HepG2 (cell line): ENCODE measurements around the gene DTNA. TPM values are rescaled to one million over a fixed set of nuclear protein-coding genes. Genes with fewer than 3 reads are reported as not detected.

ENCODE experiments used
- ATAC-seq: fragments of 200-7000 bp; cut with Tn5 transposase; 3 replicates; pipeline ENCODE4 v1.9.1; 2020; ENCODE audit warnings: mild to moderate bottlenecking, moderate library complexity
- BruUV-seq: library from RNA; stranded (reverse); fragments of 400-500 nt; replicated peaks from 2 replicates; lab custom pipeline; 2021; lab: Mats Ljungman, UMichigan
- CTCF ChIA-PET: fragments of 300-600 bp; formaldehyde crosslinking; extraction: SDS; loops from one replicate; lab custom pipeline; 2021; ENCODE audit warnings: low total read pairs, inconsistent platforms, low intra/inter-chr PET ratio; lab: Yijun Ruan, JAX
- POLR2A ChIA-PET: fragments of 350-600 bp; sonication (Branson Sonifier 250); formaldehyde crosslinking; loops from one replicate; lab custom pipeline; 2020; ENCODE audit warnings: antibody characterized with exemption, inconsistent platforms; lab: Yijun Ruan, JAX
- DNase-seq: peaks from one replicate; pipeline ENCODE4 v3.0.0-alpha.2; 2015; ENCODE audit warnings: low spot score
- FAIRE-seq: peaks from 3 replicates; lab custom pipeline; 2011; peaks lifted over from hg19 to GRCh38; lab: Jason Lieb, UNC
- H2AFZ ChIP-seq: one replicate; pipeline ENCODE4 v1.6.1; 2011; ENCODE audit warnings: low read length, inconsistent platforms
- H3K27ac ChIP-seq: fragments of 300-600 bp; 3 replicates; pipeline ENCODE4 v1.8.0; 2011; ENCODE audit warnings: mixed run types, mild to moderate bottlenecking, mixed read lengths, low read length, inconsistent platforms; ENCODE audit not compliant: insufficient read depth; ENCODE audit errors: extremely low read length
- H3K27me3 ChIP-seq, 2 experiments: fragments of 200-600 bp in 1 of 2; 2 replicates in 1 of 2; 3 replicates in 1 of 2; pipeline versions ENCODE4 v1.6.0 to v1.8.0; 2011; ENCODE audit warnings: low read length in 2 of 2, mild to moderate bottlenecking in 2 of 2, moderate library complexity in 2 of 2, inconsistent platforms in 1 of 2; ENCODE audit not compliant: insufficient read depth in 2 of 2, control insufficient read depth in 1 of 2
- H3K36me3 ChIP-seq, 2 experiments: fragments of 200-600 bp in 1 of 2; replicated peaks in 1 of 2; 2 replicates in 1 of 2; 3 replicates in 1 of 2; pipeline versions ENCODE4 v1.5.1 to v1.8.0; 2011; ENCODE audit warnings: low read length in 2 of 2, inconsistent platforms in 1 of 2; ENCODE audit not compliant: insufficient read depth in 2 of 2, control insufficient read depth in 1 of 2
- H3K4me1 ChIP-seq: 2 replicates; pipeline ENCODE4 v1.5.1; 2012; ENCODE audit warnings: low read length, inconsistent platforms; ENCODE audit not compliant: insufficient read depth
- H3K4me2 ChIP-seq: 2 replicates; pipeline ENCODE4 v1.6.0; 2011; ENCODE audit warnings: low read depth, low read length, inconsistent platforms
- H3K4me3 ChIP-seq, 3 experiments: fragments of 200-600 bp in 1 of 3; sonication (generic), shearing (Covaris generic) in 1 of 3; replicated peaks in 1 of 3; 2 replicates each; pipeline ENCODE4 v1.5.1; 2011 to 2016; ENCODE audit warnings: low read length in 3 of 3, inconsistent platforms in 2 of 3, low read depth in 2 of 3, mild to moderate bottlenecking in 2 of 3, control low read depth in 1 of 3, mixed read lengths in 1 of 3; ENCODE audit not compliant: insufficient read depth in 1 of 3
- H3K79me2 ChIP-seq: one replicate; pipeline ENCODE4 v1.6.1; 2011; ENCODE audit warnings: low read length, inconsistent platforms; ENCODE audit not compliant: insufficient read depth
- H3K9ac ChIP-seq: 2 replicates; pipeline ENCODE4 v1.6.0; 2011; ENCODE audit warnings: mild to moderate bottlenecking, low read depth, low read length, inconsistent platforms; ENCODE audit not compliant: insufficient read depth
- H3K9me3 ChIP-seq: 2 replicates; pipeline ENCODE4 v1.5.1; 2012; ENCODE audit warnings: mild to moderate bottlenecking, low read length
- H4K20me1 ChIP-seq: 2 replicates; pipeline ENCODE4 v1.6.0; 2011; ENCODE audit warnings: inconsistent platforms, mild to moderate bottlenecking, low read length, moderate library complexity; ENCODE audit not compliant: insufficient read depth
- CCAR2 ChIP-seq: fragments of 200-400 bp; formaldehyde crosslinking; optimal IDR thresholded peaks from 2 replicates; pipeline ENCODE3; 2018; ENCODE audit warnings: low read depth, mild to moderate bottlenecking, low read length, moderate library complexity
- FLYWCH1 ChIP-seq: sonication (generic); formaldehyde crosslinking; IDR thresholded peaks from 2 replicates; pipeline ENCODE4 v1.8.1; 2023; ENCODE audit warnings: mild to moderate bottlenecking, missing genetic modification reagents
- RAD21 ChIP-seq: fragments of 450-650 bp; formaldehyde crosslinking; IDR thresholded peaks from 2 replicates; pipeline ENCODE4 v1.5.0; 2020; ENCODE audit warnings: mild to moderate bottlenecking
- SMC3 ChIP-seq: IDR thresholded peaks from 2 replicates; pipeline ENCODE4 v1.6.1; 2011; ENCODE audit warnings: low read length, improper control_type of control experiment
- STAG1 ChIP-seq: sonication (generic); formaldehyde crosslinking; IDR thresholded peaks from 2 replicates; pipeline ENCODE4 v1.4.0; 2020; ENCODE audit warnings: missing genetic modification reagents
- ZBTB1 ChIP-seq: sonication (generic); formaldehyde crosslinking; IDR thresholded peaks from 2 replicates; pipeline ENCODE4 v1.4.0; 2020; ENCODE audit warnings: missing genetic modification reagents, borderline replicate concordance
- ZFP1 ChIP-seq: IDR thresholded peaks from 2 replicates; pipeline ENCODE4 v1.6.1; 2016
- ZNF816 ChIP-seq: sonication (generic); formaldehyde crosslinking; IDR thresholded peaks from 2 replicates; pipeline ENCODE4 v1.8.0; 2022; ENCODE audit warnings: missing genetic modification reagents, mild to moderate bottlenecking, borderline replicate concordance
- WGBS: methylation state at CpG from one replicate; pipeline ENCODE4 v1.1.6; 2017; ENCODE audit warnings: low lambda C conversion rate; 5-methylcytosine and 5-hydroxymethylcytosine counted together
- in situ Hi-C: cut with HindIII; loops from 2 replicates; pipeline ENCODE4 v1.10.0; 2017; ENCODE audit warnings: low pct_unique_long_range_greater_than_20kb; ENCODE audit not compliant: extremely low pct_ligation_motif_present
- intact Hi-C: fragments of 100-400 bp; cut with micrococcal nuclease; formaldehyde crosslinking; loops from one replicate; pipeline ENCODE4 v1.10.0; 2022; ENCODE audit not compliant: unreplicated experiment
- polyA plus RNA-seq, 8 experiments: library from polyadenylated mRNA; depleted of rRNA in 3 of 8; stranded (reverse) in 7 of 8; unstranded in 1 of 8; fragments of >200 nt; fragmentation: Illumina TruSeq in 4 of 8; extraction: Trizol in 4 of 8; gene quantifications; 2 replicates each; pipeline versions ENCODE4 v1.2.1 to v1.2.3, GENCODE V29; 2011 to 2016; ENCODE audit warnings: low read depth in 4 of 8, missing spikeins in 1 of 8, mixed read lengths in 1 of 8; ENCODE audit not compliant: insufficient read depth in 1 of 8
- total RNA-seq, 5 experiments: library from RNA; depleted of rRNA; stranded (reverse); fragments of >200 nt; fragmentation: Illumina TruSeq; extraction: Trizol; gene quantifications; 2 replicates each; pipeline ENCODE4 v1.2.3, GENCODE V29; 2016; ENCODE audit warnings: low read depth in 1 of 5
- TF ChIP-seq, protein P1 (sequence below): sonication (generic); formaldehyde crosslinking; IDR thresholded peaks from 2 replicates; pipeline ENCODE4 v1.5.0; 2020; ENCODE audit warnings: mild to moderate bottlenecking, missing genetic modification reagents
- TF ChIP-seq, protein P2 (sequence below): sonication (generic); formaldehyde crosslinking; IDR thresholded peaks from 2 replicates; pipeline ENCODE4 v1.5.0; 2020; ENCODE audit warnings: mild to moderate bottlenecking, missing genetic modification reagents, moderate library complexity

DTNA gene
- total and polyA plus RNA-seq, 2 of the 13 experiments (the other 11 are each of a cell fraction or from before 2014, with no cell fraction given): 8.5 to 29.0 TPM

DNA sequence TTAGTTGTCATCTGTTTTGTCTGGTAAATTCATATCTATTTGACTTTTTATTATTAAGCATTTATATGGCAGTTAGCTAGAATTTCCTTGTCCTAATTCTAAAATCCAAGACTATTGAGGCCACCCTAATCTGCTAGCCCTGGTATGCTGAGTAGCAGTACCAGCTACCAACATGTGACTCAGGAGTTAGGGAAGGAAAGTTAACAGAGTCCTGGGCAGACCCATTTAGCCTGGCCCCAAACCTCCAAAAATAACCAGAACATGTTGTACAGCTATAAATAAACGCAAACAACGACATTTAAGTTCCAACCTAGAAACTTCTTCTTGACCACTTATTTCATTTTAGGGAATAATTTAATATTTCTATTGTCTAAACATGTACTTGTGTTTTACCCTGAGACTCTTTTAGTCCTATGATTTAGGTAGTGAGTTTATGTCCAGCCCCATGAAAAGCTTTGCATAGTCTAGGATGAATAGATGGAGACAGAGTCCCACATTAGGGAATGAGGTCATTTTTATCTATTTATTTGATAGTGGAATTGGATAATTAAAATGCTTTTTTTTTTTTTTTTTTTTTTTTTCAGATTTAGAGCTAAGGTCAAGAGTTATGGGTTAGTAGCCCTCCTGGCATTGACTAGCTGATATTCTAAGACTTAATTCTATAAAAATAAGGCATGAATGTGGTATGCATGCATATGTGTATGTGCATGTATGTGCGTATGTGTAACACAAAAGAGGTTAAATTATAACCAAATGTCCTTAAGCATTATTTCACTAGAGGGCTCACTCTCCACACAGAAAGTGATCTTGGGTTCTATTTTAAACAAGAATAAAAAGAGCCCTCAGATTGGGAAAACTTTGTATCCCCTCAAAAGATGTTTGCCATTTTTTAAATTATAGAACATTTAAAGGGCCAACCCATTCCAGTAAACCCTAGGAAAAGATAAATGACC is 171.1 kb downstream of the DTNA start:
- intact Hi-C loops (loop anchor here (2.0 to 5.0 kb wide), 2 partner anchors 46 to 98 kb away; no protein-coding TSS in a partner anchor), in situ Hi-C loops (loop anchor here (5.0 kb wide), 1 partner anchor 261 kb away; no protein-coding TSS in a partner anchor)
- H4K20me1 ChIP-seq: no peaks in the 10 kb centered on the region
- ChIA-PET CTCF (interaction anchor here (1.5 kb wide), 1 partner anchor 262 kb away, joined by 3 read pairs; no protein-coding TSS in a partner anchor), POLR2A (no interaction called here)
- H2AFZ ChIP-seq: no peak overlapping the region
- DNase-seq (peak; percentile 53), ATAC-seq (peak; percentile 48; the same call in 2 of the 3 replicates), FAIRE-seq (no peak)
- TF ChIP-seq, protein P1, sequence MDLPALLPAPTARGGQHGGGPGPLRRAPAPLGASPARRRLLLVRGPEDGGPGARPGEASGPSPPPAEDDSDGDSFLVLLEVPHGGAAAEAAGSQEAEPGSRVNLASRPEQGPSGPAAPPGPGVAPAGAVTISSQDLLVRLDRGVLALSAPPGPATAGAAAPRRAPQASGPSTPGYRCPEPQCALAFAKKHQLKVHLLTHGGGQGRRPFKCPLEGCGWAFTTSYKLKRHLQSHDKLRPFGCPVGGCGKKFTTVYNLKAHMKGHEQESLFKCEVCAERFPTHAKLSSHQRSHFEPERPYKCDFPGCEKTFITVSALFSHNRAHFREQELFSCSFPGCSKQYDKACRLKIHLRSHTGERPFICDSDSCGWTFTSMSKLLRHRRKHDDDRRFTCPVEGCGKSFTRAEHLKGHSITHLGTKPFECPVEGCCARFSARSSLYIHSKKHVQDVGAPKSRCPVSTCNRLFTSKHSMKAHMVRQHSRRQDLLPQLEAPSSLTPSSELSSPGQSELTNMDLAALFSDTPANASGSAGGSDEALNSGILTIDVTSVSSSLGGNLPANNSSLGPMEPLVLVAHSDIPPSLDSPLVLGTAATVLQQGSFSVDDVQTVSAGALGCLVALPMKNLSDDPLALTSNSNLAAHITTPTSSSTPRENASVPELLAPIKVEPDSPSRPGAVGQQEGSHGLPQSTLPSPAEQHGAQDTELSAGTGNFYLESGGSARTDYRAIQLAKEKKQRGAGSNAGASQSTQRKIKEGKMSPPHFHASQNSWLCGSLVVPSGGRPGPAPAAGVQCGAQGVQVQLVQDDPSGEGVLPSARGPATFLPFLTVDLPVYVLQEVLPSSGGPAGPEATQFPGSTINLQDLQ (CRISPR knock-in tag): no peak
- TF ChIP-seq STAG1: peak; percentile 75
- TF ChIP-seq, protein P2, sequence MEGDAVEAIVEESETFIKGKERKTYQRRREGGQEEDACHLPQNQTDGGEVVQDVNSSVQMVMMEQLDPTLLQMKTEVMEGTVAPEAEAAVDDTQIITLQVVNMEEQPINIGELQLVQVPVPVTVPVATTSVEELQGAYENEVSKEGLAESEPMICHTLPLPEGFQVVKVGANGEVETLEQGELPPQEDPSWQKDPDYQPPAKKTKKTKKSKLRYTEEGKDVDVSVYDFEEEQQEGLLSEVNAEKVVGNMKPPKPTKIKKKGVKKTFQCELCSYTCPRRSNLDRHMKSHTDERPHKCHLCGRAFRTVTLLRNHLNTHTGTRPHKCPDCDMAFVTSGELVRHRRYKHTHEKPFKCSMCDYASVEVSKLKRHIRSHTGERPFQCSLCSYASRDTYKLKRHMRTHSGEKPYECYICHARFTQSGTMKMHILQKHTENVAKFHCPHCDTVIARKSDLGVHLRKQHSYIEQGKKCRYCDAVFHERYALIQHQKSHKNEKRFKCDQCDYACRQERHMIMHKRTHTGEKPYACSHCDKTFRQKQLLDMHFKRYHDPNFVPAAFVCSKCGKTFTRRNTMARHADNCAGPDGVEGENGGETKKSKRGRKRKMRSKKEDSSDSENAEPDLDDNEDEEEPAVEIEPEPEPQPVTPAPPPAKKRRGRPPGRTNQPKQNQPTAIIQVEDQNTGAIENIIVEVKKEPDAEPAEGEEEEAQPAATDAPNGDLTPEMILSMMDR (CRISPR knock-in tag): peak; percentile 61
- TF ChIP-seq ZFP1 (CRISPR knock-in tag): no peak
- TF ChIP-seq SMC3: peak; percentile 52
- no peak for TF ChIP-seq ZNF816 (CRISPR knock-in tag)
- peak; percentile 33; the same call in 1 of the 2 replicates for TF ChIP-seq RAD21 (CRISPR knock-in tag)
- TF ChIP-seq CCAR2: no peak
- no peak for TF ChIP-seq FLYWCH1 (CRISPR knock-in tag)
- TF ChIP-seq ZBTB1: no peak
- no peak overlapping the region for H3K9ac ChIP-seq
- H3K4me2 ChIP-seq: no peak overlapping the region
- H3K79me2 ChIP-seq: no peaks in the 10 kb centered on the region
- H3K36me3 ChIP-seq: peaks cover 2 to 3% of the 10 kb centered on the region in 2 experiments; a peak in 2 of 5 replicates
- H3K9me3 ChIP-seq: no peaks in the 10 kb centered on the region
- peaks cover 10% of the 10 kb centered on the region for H3K4me1 ChIP-seq
- no peak overlapping the region for H3K27ac ChIP-seq
- no peak overlapping the region for H3K4me3 ChIP-seq
- WGBS: 54% methylated on average over 3 of the region's 3 CpGs
- no peaks in the 10 kb centered on the region for H3K27me3 ChIP-seq
- no TSS peak for BruUV-seq
